ENCODE results near the gene APOBEC3H.
A peak's percentile ranks its signal among the peaks of the same experiment; 100 is the strongest.

Gene APOBEC3H

DNA sequence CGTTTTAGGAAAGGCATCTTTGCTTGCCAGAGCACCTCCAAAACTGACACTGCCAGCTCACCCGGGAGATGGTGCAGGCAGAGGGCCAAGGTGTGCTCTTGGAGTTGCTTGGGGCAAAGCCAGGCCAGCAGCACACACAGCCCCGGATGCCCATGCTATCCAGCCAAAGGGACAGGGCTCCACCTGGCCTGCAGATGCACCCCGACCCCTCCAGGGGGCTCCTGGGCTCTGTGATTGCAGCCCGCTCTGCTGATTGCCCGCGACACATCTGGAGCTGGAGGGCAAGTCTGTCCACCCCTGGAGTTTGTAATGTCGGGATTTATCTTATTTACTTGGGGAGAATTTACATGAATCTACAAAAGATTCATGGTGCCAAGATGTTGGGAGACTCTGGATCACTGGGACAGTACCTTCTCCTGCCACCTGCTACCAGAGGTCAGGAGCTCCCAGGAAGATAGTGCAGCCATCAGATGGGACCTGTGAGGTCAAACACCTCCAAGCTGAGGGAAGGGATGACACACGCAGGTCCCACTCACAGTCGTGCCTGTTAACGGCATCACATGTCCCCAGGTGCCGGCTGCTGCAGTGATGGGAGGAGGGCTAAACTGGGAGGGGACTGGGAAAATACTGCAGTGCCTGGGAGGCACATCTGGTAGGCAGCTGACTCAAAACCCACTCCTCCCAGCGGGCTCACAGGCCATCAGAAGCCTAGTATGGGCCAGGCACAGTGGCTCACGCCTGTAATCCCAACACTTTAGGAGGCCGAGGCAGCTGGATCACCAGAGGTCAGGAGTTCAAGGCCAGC lies 38.2 kb downstream of the APOBEC3H start:
- DNase-seq (ENCODE audit: low spot score) = no peak

DNA sequence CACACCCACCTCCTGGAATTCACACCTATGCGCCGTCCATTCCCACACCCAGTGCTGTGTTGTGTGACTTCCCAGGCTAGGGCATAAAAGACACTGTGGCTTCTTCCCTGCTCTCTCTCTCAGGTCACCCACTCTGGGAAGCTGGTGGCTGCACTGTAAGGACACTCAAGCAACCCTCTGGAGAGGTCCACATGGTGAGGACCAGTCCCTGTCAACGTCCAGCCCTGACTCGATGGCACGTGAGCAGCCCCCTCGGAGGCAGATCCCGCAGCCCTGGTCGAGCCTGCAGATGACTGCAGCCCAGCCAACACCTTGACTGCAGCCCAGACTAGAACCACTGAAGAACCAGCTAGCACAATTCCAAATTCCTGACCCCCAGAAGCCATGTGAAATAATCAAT lies 39.3 kb downstream of the APOBEC3H start:
- DNase-seq (ENCODE audit: low spot score) = no peak

DNA sequence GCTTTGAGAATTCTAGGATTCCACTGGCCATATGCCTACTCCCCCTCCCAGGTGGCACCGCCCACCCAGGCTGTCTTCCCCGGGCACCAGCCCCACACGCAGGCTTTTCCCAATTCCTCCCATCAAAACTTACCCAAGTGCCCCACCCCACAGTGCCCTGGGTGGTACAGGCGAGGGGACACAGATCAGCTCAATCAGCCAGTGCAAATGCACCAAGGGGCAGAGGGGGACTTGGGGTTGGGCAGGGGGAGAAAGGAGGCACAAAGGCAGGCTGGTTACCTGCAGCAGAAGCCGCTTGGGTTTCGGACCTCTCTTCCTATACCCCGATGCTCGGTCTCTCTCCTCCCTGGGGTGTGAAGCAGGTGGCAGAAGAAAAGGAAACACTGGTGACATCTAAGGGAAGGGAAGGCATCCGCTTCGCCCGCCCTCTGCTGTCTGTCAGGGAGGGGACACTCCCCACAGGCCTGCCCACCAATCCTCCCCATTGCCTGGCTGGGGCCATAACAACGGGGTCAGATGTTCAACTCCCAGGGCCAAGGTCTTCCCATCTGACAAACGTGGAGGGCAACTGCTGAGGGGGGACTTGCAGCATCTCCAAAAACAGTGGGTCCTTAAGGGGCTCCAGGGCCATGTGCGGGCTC lies 41.4 kb downstream of the APOBEC3H start:
- DNase-seq (ENCODE audit: low spot score) = no peak

DNA sequence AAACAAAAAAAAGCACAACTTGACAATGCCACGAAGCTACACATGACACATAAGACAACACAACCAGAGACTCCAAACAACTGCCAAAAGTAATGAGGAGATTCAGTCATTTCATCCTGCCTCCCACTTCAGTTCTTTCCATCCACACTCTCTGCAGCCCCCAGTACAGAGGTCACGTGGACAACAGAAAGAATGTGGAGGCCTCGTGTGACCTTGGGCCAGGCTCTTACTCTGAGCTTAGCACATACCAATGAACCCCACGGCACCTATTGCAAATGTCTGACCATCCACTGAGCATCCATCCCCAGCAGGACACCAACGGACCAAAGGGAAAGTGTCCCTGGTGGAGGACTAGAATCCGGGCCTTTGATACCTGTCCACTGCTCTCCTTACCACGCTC lies 42.9 kb downstream of the APOBEC3H start:
- no peak for DNase-seq (ENCODE audit: low spot score)

DNA sequence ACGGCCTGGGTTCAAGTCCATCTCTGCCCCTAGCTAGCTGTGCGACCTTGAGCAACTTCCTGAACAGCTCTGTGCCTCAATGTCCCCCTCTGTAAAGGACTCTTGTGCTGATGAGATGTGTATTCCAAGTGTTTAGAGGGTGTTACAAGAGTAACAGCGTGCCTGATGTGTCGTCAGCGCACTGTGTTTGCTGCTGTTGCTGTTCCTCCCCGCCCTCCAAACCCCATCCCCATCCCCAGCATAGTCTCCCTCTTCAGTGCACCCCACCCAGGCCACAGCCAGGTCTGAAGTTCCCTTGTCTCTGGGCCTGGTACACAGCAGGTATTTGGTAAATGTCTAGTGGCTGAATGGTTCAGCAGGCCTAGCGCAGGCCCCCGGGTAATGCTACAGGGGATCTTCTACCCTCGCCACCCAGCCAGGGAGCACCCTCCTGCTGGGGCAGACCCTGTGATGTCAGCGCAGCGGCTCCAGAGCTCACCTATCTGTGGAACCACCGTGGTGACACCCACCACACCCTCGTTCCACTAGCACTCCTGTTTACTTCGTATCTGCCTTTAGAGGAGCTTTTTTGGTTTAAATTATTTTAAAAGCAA lies 45.1 kb downstream of the APOBEC3H start:
- DNase-seq (ENCODE audit: low spot score) = no peak

DNA sequence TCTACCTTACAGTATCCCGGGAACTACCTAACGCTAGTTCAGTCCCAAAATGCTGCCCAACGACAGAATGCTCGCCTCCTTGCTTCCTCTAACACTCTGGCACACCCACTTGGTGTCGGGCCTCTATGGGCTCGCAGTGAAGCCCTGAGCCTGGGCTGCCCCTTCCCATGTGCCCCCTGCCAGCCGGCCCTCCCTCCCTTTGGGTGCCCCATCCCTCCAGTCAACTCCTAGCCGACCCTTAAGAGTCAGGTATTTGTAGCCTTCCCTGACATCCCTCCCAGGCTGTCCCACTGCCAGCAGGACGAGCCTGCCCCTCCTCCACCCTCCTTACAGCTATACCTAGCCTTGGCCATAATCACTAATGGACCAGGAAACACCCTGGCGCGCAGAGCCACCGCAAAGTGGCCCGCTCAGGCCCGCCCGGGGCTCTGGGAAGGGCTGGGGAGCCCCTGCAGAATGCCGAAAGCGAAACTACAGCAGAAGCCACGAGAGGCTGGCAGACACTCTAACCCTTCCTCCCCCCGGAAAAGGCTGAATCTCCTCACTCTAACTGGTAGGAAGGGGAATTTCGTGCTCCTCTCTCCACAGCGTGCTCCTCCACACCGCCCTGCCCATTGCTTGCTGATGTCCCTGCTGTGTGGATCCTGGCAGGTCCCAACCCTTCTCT lies 47.2 kb downstream of the APOBEC3H start:
- DNase-seq (ENCODE audit: low spot score) = peak; percentile 29

DNA sequence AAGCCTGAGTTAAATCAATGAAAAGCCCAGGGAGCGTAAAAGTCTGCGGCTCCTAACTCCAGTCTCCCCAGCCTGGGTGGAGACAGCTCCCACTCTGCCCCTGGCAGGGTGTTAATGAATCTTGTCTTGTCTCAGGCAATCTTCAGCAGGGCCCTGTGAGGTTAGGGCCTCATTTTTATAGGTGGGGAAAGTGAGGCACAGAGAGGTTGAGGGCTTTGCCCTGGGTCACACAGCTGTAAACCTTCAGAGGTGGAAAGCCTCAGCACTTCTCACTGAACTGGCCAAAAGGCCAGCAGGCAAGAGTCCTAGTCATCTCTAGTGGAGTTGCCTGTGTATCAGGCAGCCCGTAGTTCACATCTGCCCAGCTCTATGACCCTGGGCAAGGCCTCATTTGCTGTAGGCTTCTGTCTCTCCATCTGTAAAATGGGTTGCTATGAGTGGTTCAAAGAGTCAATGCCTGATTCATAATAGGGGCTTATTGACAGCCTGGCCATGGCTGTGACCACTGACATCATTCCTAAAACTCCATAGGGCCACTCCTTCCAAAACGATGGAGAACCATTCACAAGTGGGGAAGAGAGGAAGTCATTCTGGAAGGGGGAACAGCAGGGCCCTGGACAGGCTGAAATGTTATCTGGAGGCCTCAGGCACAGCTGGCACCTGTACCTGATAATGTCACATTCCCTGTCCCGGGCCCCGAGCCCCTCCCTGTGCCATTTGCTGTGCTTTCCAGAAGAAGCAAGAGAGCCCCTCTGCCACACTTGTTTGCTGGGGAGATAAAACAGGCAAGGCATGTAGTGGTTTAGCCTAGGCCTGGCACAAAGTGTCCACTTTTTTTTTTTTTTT lies 49.4 kb downstream of the APOBEC3H start:
- DNase-seq (ENCODE audit: low spot score) = no peak

DNA sequence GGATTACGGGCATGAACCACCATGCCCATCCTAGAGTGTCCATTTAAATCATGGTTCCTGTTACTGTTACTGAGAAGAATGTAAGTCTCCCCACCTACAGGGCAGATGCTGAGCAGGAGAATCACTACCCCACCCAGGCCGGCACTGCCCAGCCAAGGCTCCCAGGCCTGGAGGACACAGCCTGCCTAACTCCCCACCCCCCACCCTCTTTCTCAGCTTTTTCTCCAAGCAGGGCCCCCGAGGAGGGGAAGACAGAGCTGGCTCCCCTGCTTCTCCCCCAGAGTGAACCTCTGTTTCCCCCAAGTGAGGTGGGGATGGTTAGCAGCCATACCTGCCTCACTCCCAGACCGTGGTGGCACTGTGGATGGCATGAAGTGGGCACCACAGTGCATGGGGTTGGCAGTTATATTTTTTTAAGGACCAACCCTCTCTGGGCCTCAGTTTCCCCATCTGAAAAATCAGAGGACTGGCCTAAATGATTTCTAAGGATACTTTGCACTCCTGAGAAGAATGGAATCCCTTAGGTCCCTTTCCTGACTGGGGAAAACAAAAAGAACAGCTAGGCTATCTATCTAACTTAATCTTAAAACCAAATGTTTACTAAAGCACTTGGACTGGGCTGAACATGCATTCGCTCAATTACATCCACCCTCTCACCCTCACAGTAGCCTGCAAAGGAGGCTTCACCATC lies 50.4 kb downstream of the APOBEC3H start:
- DNase-seq (ENCODE audit: low spot score) = no peak

DNA sequence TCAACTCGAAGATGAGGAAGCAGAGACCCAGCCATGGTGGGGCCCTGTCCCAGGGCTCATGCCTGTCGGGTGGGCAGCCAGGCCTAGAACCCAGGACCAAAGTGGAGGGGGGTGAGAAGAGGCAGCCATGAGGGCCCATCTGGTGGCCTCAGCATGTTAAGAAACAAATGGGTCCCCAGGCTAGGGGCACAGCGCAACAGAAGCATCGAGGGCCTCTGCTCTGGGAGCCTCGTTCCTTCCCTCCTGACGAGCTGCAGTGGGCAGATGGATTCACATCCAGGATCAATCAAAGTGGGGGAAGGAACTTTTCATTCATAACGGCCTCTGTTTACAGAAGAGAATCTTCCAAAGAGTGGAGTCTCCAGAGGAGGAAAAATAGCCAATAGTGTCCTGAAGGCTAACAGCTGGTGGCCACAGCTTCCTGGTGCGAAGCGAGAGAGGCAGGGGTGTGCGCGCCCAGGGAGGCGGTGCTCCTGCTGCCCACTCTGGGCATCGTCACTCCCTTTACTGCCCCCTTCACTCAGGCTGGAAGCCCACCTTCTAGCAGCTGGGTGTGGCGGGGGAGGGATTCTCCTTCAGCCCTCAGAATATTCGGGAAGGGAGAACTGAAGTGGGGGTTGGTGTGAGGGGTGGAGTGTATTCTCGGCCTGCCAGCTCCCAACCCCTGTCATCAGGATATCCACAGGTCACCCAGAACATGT lies 51.1 kb downstream of the APOBEC3H start:
- no peak for DNase-seq (ENCODE audit: low spot score)

DNA sequence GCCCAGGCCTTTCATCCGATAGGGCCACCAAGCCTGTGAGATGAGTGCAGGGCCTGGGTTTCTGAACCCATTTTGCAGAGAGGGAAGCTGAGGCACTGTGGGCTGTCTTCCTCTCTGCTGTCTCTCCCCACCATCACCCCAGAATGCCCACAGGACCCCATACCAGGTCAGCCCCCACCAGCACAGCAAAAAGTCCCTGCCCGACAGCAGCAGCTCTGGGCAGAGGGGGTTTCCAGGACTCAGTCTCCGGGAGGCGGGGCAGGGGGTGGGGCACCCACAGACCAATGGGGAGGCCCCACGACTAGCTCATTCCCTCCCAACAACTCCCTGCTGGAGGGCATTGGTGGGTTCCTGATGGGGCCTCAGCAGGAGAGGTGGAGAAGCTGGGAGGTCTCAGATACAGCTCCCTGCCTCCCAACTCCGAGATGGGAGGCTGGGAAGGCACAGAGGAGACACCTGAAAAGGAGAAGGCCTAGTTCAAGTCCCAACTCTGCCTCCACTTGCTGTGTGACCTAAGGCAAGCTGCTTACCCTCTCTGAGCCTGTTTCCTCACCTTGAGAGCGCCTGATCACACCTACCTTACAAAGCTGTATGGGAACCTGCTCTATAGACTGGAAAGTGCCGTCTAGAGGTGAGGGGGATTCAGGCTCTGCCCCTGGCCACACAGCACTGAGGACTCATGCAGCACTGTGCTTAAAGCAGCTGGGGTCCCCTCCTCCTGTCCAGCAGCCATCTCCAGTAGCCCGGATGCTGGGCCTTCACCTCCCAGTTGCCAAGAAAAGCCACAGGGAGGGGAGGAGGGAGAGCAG lies 51.9 kb downstream of the APOBEC3H start:
- DNase-seq (ENCODE audit: low spot score) = peak; percentile 61

DNA sequence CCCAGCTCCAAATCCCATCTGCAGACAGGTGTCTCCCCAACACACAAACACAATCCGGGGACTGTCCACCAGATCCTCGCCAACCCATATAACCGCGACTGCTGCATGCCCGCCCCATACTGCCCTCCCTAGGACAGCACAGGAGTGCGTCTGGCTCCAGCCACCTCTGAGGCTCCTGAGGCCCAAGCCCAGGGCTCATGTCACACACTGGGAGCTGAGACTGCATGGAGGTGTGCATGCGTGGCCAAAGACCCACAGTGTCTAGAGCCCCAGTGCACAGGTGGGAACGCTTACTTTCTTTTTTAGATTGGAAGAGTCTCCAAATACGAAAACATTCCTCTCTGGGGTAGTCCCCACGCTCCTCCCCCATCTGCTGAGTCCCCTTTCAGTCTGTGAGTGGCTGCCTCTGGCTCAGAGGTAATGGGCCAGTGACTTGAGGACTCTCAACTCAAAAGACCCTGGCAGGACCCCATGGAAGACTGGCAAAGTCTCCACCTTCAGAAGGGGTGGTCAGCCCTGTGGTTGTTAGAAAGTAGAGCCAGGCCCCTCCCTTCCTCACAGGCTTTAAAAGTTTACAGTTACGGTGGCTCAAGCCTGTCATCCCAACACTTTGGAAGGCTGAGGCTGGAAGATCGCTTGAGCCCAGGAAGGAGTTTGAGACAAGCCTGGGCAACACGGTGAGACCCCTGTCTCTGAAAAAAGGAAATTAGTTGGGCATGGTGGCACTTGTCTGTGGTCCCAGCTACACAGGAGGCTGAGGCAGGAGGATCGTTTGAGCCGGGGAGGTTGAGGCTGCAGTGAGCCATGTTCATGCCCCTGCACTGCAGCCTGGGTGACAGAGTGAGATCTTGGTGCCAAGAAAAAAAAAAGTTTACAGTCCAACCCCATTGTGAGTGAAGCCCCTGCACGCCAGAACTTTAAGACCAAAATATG lies 53.1 kb downstream of the APOBEC3H start:
- no peak for DNase-seq (ENCODE audit: low spot score)

DNA sequence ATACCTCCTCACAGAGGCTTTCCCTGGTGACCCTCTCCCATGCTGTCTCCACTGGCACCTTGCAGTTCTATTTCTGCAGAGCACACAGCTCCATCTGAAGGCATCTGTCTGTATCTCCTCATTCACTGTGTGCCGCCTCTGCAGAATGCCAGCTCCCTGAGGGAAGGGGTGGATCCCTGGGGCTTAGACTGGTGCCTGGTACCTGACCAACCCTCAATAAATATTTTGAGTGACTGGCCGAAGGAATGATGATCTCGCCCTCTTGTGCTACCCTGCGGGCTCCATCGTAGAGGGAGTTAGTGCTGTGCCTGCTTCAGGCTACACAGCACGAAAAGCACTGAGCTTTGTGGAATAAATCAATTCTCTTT lies 53.8 kb downstream of the APOBEC3H start:
- DNase-seq (ENCODE audit: low spot score) = no peak

DNA sequence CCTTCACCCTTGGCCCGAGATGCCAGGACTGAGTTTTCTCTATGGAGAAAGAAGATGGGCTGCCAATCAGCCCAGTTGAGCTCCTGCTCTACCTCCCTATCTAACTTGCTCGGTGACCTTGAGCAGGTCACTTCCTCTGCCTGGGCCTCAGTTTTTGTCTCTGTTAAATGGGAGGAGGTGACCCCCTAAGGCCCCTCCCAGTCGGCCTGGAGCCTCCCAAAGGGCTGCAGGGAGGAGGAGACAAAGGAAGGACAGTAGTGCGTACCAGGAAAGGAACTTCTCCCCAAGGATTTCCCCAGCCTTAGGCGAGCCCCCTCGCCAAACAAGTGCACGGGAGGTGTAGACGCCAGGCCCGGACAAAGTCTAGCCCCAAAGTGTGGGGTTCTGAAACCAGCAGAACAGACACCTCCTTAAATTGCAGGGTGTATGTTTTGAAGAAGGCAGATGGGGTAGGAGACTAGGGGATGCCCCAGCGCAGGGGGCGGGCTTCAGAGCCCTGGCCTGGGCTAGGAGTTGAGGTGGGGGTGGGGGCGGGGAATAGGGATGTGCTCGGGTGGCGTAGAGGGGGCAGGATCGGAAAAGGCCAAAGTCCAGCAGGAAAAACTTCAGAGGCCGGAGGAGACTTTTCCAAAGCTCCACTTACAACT lies 54.4 kb downstream of the APOBEC3H start:
- DNase-seq (ENCODE audit: low spot score) = no peak

DNA sequence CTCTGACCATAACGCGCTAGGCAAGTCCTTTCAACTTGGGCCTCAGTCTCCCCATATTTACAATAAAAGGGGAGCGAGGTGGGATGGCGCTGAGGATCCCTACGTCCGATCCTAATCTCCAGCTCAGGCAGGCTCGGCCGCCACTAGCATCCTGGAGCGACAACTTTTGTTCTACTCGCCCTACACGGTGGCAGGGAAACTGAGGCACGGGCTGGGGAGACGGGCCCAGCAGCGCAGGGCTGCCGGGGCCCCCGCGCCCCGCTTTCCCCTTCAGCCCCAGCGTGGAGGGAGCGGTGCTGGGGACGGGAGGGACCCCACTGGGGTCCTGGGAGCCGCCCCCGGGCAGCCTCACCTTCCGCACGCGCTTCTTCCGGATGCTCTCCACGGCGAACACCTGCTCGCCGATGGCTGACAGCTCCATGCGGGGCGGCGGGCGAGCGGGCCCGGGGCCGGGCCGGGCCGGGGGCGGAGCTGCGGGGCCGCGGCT lies 55.0 kb downstream of the APOBEC3H start:
- no peak for DNase-seq (ENCODE audit: low spot score)

DNA sequence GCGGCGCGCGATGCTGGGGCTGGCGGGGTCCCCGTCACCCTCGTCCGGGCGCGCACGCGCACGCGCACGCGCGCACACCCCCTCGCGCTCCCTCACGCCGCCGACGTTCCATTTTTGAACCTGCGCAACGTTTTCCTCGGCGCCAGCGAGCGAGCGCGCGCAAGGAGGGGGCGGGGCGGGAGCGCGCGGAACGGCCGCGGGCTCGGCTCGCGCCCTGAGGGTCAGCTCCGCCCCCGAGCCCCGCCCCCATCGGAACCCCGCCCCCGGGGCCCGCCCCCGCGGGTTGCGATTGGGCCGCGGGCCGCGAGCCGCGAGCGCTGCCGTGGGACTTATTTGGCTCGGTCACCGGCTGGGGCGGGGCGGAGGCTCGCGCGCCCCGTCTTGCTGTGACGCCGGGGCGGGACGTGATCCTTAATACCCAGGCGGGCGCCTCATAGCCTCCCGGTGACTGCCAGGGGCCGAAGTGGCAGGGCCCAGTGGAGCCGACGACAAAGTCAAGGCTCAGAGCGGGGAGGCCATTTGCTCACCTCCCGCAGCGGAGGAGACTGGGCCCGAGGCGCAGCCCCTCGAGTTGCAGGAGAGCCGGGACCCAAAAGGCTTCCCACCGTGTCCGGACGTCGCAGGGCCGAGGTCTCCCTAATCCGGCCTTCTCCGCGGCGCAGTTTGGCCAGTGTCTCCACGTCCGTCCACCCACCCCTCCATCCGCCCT lies 55.6 kb downstream of the APOBEC3H start, which contains the start of gene CBX7:
Gene CBX7, minus strand, starts transcription at position 170 of the 709 bp plus-strand sequence. CDS start 236 bp downstream, outside the sequence.
- DNase-seq (ENCODE audit: low spot score) = peak; percentile 97

DNA sequence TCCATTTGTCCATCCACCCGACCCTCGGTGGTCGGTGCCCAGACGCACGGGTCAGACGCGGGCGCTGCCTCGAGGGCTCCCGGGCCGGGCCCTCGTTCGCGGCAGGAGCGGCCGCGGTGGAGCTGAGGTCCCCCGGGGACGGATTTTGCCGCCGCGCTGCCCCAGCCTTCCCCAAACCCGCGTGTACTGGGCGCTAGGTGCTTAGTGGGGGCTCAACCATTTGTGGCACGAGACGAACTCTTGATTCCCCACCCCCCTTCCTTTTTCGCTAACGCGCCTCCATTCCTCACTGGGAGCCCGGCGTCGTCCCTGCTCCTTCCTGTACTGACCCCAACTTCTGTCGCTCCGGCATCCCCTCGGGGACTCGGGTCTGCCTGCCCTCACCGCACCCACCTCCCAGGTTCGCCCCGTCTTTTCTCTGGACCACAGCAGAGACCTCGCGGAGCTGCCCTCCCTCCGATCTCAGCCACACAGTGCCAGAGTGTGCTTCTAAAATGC lies 56.2 kb downstream of the APOBEC3H start:
- no peak for DNase-seq (ENCODE audit: low spot score)

All from Ammon's horn (tissue), 1 donor.